Spleen (tissue), 7 donors: ENCODE results near the gene AGBL1.

Source experiments
- CTCF ChIP-seq, 11 experiments: fragments of 200-600 bp in 7 of 11; fragments of 450-650 bp in 4 of 11; sonication (generic) in 4 of 11; IDR thresholded peaks in 8 of 11; conservative IDR thresholded peaks in 3 of 11; 1 replicate in 7 of 11; 2 replicates in 4 of 11; pipeline versions ENCODE4 v1.4.0 to v1.8.0; 2016 to 2021; ENCODE audit warnings: antibody characterized with exemption in 11 of 11, inconsistent platforms in 4 of 11, mild to moderate bottlenecking in 1 of 11
- POLR2A ChIP-seq, 3 donors: fragments of 450-650 bp; IDR thresholded peaks; one replicate each; pipeline ENCODE4 v1.5.1; 2017; ENCODE audit warnings: antibody characterized with exemption in 3 of 3, mild to moderate bottlenecking in 1 of 3
- donor health status: DM: no; HTN: no; CAD: no; lungs with moderate emphysema.
- donor health status: DM: no; HTN: no; CAD: no.
- donor health status: DM: no; HTN: no; CAD: no.

GRCh38 chr15:86362555-86362954 lies 282.9 kb downstream of the AGBL1 start:
- TF ChIP-seq CTCF (IDR thresholded peaks at IDR 0.05 in 8 of 11, conservative IDR thresholded peaks at IDR 0.05 in 3 of 11) = no peak
- TF ChIP-seq POLR2A (IDR thresholded peaks at IDR 0.05) = no peak
